Heart left ventricle (tissue), 16 donors: ENCODE results near the gene CPA4. TPM values are rescaled to one million over a fixed set of nuclear protein-coding genes. Genes with fewer than 3 reads are reported as not detected.

Experiments
- ATAC-seq, 4 donors: fragments of 200-7000 bp; cut with Tn5 transposase; one replicate each; pipeline ENCODE4 v1.9.1; 2020 to 2022; ENCODE audit warnings: moderate library complexity in 4 of 4, mild to moderate bottlenecking in 3 of 4, moderate number of reproducible peaks in 1 of 4
- DNase-seq, 5 donors: peaks; one replicate each; pipeline ENCODE4 v3.0.0-alpha.2; 2020
- H3K27ac ChIP-seq, 12 donors: fragments of 200-600 bp; sonication (generic) in 4 of 12; one replicate each; pipeline versions ENCODE4 v1.5.0 to v1.8.0; 2016 to 2022; ENCODE audit warnings: mild to moderate bottlenecking in 2 of 12
- H3K27me3 ChIP-seq, 9 donors: fragments of 200-600 bp; sonication (generic) in 2 of 9; one replicate each; pipeline versions ENCODE4 v1.5.1 to v1.8.0; 2016 to 2022; ENCODE audit warnings: mild to moderate bottlenecking in 3 of 9
- H3K36me3 ChIP-seq, 9 donors: fragments of 200-600 bp; sonication (generic) in 2 of 9; one replicate each; pipeline versions ENCODE4 v1.5.0 to v1.8.0; 2018 to 2022; ENCODE audit warnings: mild to moderate bottlenecking in 2 of 9
- H3K4me1 ChIP-seq, 12 donors: fragments of 200-600 bp; sonication (generic) in 4 of 12; one replicate each; pipeline versions ENCODE4 v1.5.0 to v1.8.0; 2016 to 2022; ENCODE audit warnings: mild to moderate bottlenecking in 3 of 12
- H3K4me3 ChIP-seq, 12 donors: fragments of 200-600 bp; sonication (generic) in 4 of 12; one replicate each; pipeline versions ENCODE4 v1.5.0 to v1.8.0; 2017 to 2022; ENCODE audit warnings: mild to moderate bottlenecking in 9 of 12, moderate library complexity in 4 of 12
- H3K9me3 ChIP-seq, 12 donors: fragments of 200-600 bp; sonication (generic) in 4 of 12; one replicate each; pipeline versions ENCODE4 v1.5.0 to v1.8.0; 2016 to 2022; ENCODE audit warnings: mild to moderate bottlenecking in 1 of 12
- CTCF ChIP-seq, 12 donors: fragments of 200-600 bp; sonication (generic) in 4 of 12; IDR thresholded peaks; one replicate each; pipeline versions ENCODE4 v1.5.0 to v1.8.0; 2018 to 2022; ENCODE audit warnings: antibody characterized with exemption in 12 of 12, mild to moderate bottlenecking in 5 of 12
- POLR2A ChIP-seq, 2 donors: fragments of 450-650 bp; IDR thresholded peaks; one replicate each; pipeline ENCODE4 v1.6.1; 2017; ENCODE audit warnings: antibody characterized with exemption in 2 of 2, mild to moderate bottlenecking in 2 of 2, moderate library complexity in 2 of 2
- WGBS, 4 donors: extraction: QIAGEN DNeasy Blood & Tissue Kit in 2 of 4; methylation state at CpG; one replicate each; pipeline versions ENCODE4 v1.1.5 to v1.1.7; 2013 to 2018; 5-methylcytosine and 5-hydroxymethylcytosine counted together
- intact Hi-C, 10 donors: fragments of 100-400 bp; cut with DNase I; formaldehyde crosslinking; loops; one replicate each; pipeline versions ENCODE4 v1.11.1 to v1.14.2; 2022
- polyA plus RNA-seq, 2 donors: library from polyadenylated mRNA; stranded (reverse); fragments of 200-250 nt; gene quantifications; one replicate each; pipeline ENCODE4 v1.2.3, GENCODE V29; 2013
- total RNA-seq, 9 donors: library from RNA; depleted of rRNA in 2 of 9; stranded (reverse); fragments of >200 nt in 2 of 9; fragmentation: NEBNext Ultra II Directional in 3 of 9; extraction: Animal tissue kit (Norgen Biotek cat#: 25700) in 3 of 9; gene quantifications; one replicate each; pipeline versions ENCODE4 v1.1.0 to v1.2.4, GENCODE V29; 2016 to 2023
- donor health status: ischemic (EF 13 %, LVEDD 7.1; RV severe dilation, severe dysfunction).
- donor health status: healthy with polysubstance abuse.
- donor health status: DM: no; HTN: yes; CAD: no.
- donor health status: DM: no; HTN: no; CAD: no.
- donor health status: ischemic (EF 25% LVEDD 6.9; RV normal size, moderate dysfunction).
- donor health status: ischemic (EF 25% LVEDD 5.7; RV mildly dilated, moderate dysfunction).
- donor health status: healthy.
- donor health status: DM: yes; HTN: yes; CAD: no.
- donor health status: ischemic (EF 35%, LVEDD 5.7; RV mildly dilated, moderate dysfunction).
- donor health status: nonischemic (EF 11% LVEDD 7.7; RV severe dilation, severe dysfunction).
- donor health status: DM: yes; HTN: yes; CAD: no.
- donor health status: PGD.
- donor health status: ischemic (EF 29% LVEDD 5.4; RV normal size, mild dysfunction).
- donor health status: nonischemic (EF 23%, LVEDD 6.1; RV moderate dilation, normal function).

The CPA4 gene
- total and polyA plus RNA-seq, 11 donors = 0.06 to 22.2 (median 0.27) TPM; not detected in 7

DNA sequence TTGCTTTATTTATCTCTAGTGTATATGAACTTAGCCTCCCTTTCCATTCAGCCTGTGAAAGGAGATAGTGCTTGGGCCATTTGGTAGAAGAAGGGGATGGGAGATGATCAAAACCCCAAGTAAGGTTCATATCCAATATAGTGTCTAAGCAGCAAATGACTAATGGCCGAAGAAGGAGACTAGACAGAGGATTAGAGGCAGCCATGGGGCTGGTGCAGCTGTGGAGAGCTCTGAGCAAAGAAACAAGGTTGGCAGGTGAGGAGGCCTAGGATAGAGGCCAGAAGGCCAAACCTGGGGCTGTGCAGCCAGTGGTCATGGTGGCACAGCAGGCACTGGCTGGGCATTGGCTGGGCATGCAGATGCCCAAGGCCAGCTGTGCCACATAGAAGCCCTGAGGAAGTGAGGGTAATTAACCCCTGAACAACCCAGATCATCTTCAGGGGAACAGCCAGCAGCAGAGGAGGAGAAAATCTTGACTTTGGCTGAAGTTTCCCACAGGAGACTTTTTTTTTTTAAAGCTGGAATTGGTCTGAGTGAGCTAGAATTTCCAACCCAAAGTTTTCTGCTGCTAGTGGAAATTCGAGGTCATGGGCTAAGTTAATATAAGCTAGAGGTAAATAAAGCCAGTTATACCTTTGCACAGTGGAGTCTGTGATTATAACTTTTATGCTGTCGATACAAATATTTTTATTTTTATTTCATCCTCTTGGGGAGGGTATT, 77.0 kb downstream of the CPA4 start:
- ATAC-seq (no peak), DNase-seq (no peak)
- H3K27ac ChIP-seq = peak overlapping the region in 2 of 12 donors; percentile 43 to 61
- no peak overlapping the region for H3K4me3 ChIP-seq
- H3K4me1 ChIP-seq = peaks cover 0 to 54% (median 15%) of the 10 kb centered on the region in 12 donors
- intact Hi-C loops = no loop called here
- WGBS, 4 donors = 61 to 82% (median 74%) methylated on average over 3 of the region's 3 CpGs
- H3K9me3 ChIP-seq = no peaks in the 10 kb centered on the region
- H3K36me3 ChIP-seq = no peaks in the 10 kb centered on the region
- no peaks in the 10 kb centered on the region for H3K27me3 ChIP-seq
- no peak for TF ChIP-seq CTCF (IDR thresholded peaks at IDR 0.05)
- TF ChIP-seq POLR2A (IDR thresholded peaks at IDR 0.05) = no peak

- DNase-seq (no peak), ATAC-seq (no peak)
- TF ChIP-seq CTCF (IDR thresholded peaks at IDR 0.05) = no peak
- no peak for TF ChIP-seq POLR2A (IDR thresholded peaks at IDR 0.05)
- Histone ChIP-seq H3K36me3 (no peaks in the 10 kb centered on the region), H3K27ac (peak overlapping the region in 3 of 12 donors; percentile 9 to 90 (median 19)), H3K27me3 (no peaks in the 10 kb centered on the region), H3K4me1 (peaks cover 0 to 54% (median 15%) of the 10 kb centered on the region in 12 donors), H3K9me3 (peaks cover 0 to 1% (median 0%) of the 10 kb centered on the region in 12 donors), H3K4me3 (no peak overlapping the region)
- intact Hi-C loops = no loop called here
- WGBS, 4 donors = 82 to 90% (median 84%) methylated on average over 3 of the region's 3 CpGs
Observed at GRCh38 chr7:130371046-130371445, 78.1 kb downstream of the CPA4 start.

- H3K27me3 ChIP-seq = no peaks in the 10 kb centered on the region
- ATAC-seq = no peak
- no peak overlapping the region for H3K4me3 ChIP-seq
- H3K4me1 ChIP-seq = peaks cover 0 to 54% (median 15%) of the 10 kb centered on the region in 12 donors
- TF ChIP-seq POLR2A (IDR thresholded peaks at IDR 0.05) = no peak
- TF ChIP-seq CTCF (IDR thresholded peaks at IDR 0.05) = no peak
- H3K27ac ChIP-seq = peak overlapping the region in 10 of 12 donors; percentile 64 to 91 (median 82)
- no peaks in the 10 kb centered on the region for H3K36me3 ChIP-seq
- DNase-seq = no peak
- WGBS, 4 donors = 88 to 91% (median 89%) methylated on average over 11 of the region's 11 CpGs
- peaks cover 0 to 7% (median 0%) of the 10 kb centered on the region in 12 donors for H3K9me3 ChIP-seq
- intact Hi-C loops = no loop called here
Observed at GRCh38 chr7:130372402-130373165, 79.6 kb downstream of the CPA4 start.

Other genes with a start within 250 kb of the CPA4 start
- 10 to 100 TPM; 13.6 to 28.1 (median 17.1) TPM for gene ZC3HC1, start 241.8 kb upstream of the CPA4 start, total RNA-seq
- 10 to 100 TPM; 16.3 to 17.5 TPM for gene ZC3HC1, start 241.8 kb upstream of the CPA4 start, polyA plus RNA-seq
- gene KLHDC10, start 222.6 kb upstream of the CPA4 start, total RNA-seq = 10 to 100 TPM; 17.2 to 32.6 (median 26.5) TPM
- 10 to 100 TPM in 1 of 2 donors, 1 to 10 TPM in 1; 7.0 to 23.2 TPM for gene KLHDC10, start 222.6 kb upstream of the CPA4 start, polyA plus RNA-seq
- gene TMEM209, start 87.8 kb upstream of the CPA4 start, total RNA-seq = 10 to 100 TPM in 5 of 9 donors, 1 to 10 TPM in 4; 7.3 to 15.0 (median 10.1) TPM
- gene TMEM209, start 87.8 kb upstream of the CPA4 start, polyA plus RNA-seq = 1 to 10 TPM; 4.4 to 8.4 TPM
- gene SSMEM1, start 85.3 kb upstream of the CPA4 start, total RNA-seq = not detected
- not detected for gene SSMEM1, start 85.3 kb upstream of the CPA4 start, polyA plus RNA-seq
- gene CPA2, start 26.3 kb upstream of the CPA4 start, total RNA-seq = 1 to 10 TPM in 1 of 9 donors, under 1 TPM in 3, not detected in 5; 0.76 to 1.1 (median 0.82) TPM
- under 1 TPM in 1 of 2 donors, not detected in 1; 0.17 TPM for gene CPA2, start 26.3 kb upstream of the CPA4 start, polyA plus RNA-seq
- gene CPA5, start 51.7 kb downstream of the CPA4 start, total RNA-seq = not detected
- gene CPA5, start 51.7 kb downstream of the CPA4 start, polyA plus RNA-seq = not detected
- 1 to 10 TPM in 5 of 9 donors, not detected in 4; 1.3 to 3.8 (median 3.1) TPM for gene CPA1, start 87.3 kb downstream of the CPA4 start, total RNA-seq
- gene CPA1, start 87.3 kb downstream of the CPA4 start, polyA plus RNA-seq = under 1 TPM in 1 of 2 donors, not detected in 1; 0.29 TPM
- 10 to 100 TPM in 1 of 9 donors, 1 to 10 TPM in 8; 1.9 to 11.4 (median 4.1) TPM for gene CEP41, start 147.9 kb downstream of the CPA4 start, total RNA-seq
- 1 to 10 TPM; 1.7 to 6.9 TPM for gene CEP41, start 147.9 kb downstream of the CPA4 start, polyA plus RNA-seq
- 10 to 100 TPM in 2 of 9 donors, 1 to 10 TPM in 6, under 1 TPM in 1; 0.79 to 46.0 (median 5.3) TPM for gene MEST, start 198.9 kb downstream of the CPA4 start, total RNA-seq
- gene MEST, start 198.9 kb downstream of the CPA4 start, polyA plus RNA-seq = 1 to 10 TPM; 2.3 to 4.2 TPM